ENCODE data around the gene SRXN1.

The SRXN1 gene

GRCh38 chr20:652615-653109, 338 bp downstream of the SRXN1 start:
- H3K4me1 ChIP-seq (ENCODE audit: control insufficient read depth in 1 of 2, insufficient read depth in 2 of 2, low read length in 2 of 2): peaks cover 5 to 12% of the 10 kb centered on the region in 2 donors
- H3K27ac ChIP-seq (ENCODE audit: low read length): peak overlapping the region; percentile 68
- peaks cover 14 to 33% of the 10 kb centered on the region in 2 donors for H3K36me3 ChIP-seq (ENCODE audit: control insufficient read depth in 1 of 2, insufficient read depth in 2 of 2, low read length in 2 of 2)
- H3K9me3 ChIP-seq (ENCODE audit: control insufficient read depth in 1 of 2, low read length in 2 of 2): peaks cover 0 to 7% of the 10 kb centered on the region in 2 donors
- H3K4me3 ChIP-seq (ENCODE audit: low read depth in 1 of 2, low read length in 2 of 2): peak overlapping the region; percentile 75 to 81
- peaks cover 3% of the 10 kb centered on the region for H3K27me3 ChIP-seq (ENCODE audit: low read depth, low read length)

- Histone ChIP-seq H3K4me1 (ENCODE audit: control insufficient read depth in 1 of 2, insufficient read depth in 2 of 2, low read length in 2 of 2) (peaks cover 5 to 12% of the 10 kb centered on the region in 2 donors), H3K36me3 (ENCODE audit: control insufficient read depth in 1 of 2, insufficient read depth in 2 of 2, low read length in 2 of 2) (peaks cover 16 to 40% of the 10 kb centered on the region in 2 donors), H3K27me3 (ENCODE audit: low read depth, low read length) (no peaks in the 10 kb centered on the region), H3K9me3 (ENCODE audit: control insufficient read depth in 1 of 2, low read length in 2 of 2) (peaks cover 0 to 10% of the 10 kb centered on the region in 2 donors), H3K4me3 (ENCODE audit: low read depth in 1 of 2, low read length in 2 of 2) (peak overlapping the region; percentile 75 to 81), H3K27ac (ENCODE audit: low read length) (peak overlapping the region; percentile 68)
Observed at GRCh38 chr20:651713-652614, 1.0 kb downstream of the SRXN1 start.

GRCh38 chr20:650954-651353, 2.0 kb downstream of the SRXN1 start:
- Histone ChIP-seq H3K27me3 (ENCODE audit: low read depth, low read length) (no peaks in the 10 kb centered on the region), H3K36me3 (ENCODE audit: control insufficient read depth in 1 of 2, insufficient read depth in 2 of 2, low read length in 2 of 2) (peaks cover 16 to 42% of the 10 kb centered on the region in 2 donors), H3K27ac (ENCODE audit: low read length) (no peak overlapping the region), H3K9me3 (ENCODE audit: control insufficient read depth in 1 of 2, low read length in 2 of 2) (peaks cover 0 to 10% of the 10 kb centered on the region in 2 donors), H3K4me3 (ENCODE audit: low read depth in 1 of 2, low read length in 2 of 2) (no peak overlapping the region), H3K4me1 (ENCODE audit: control insufficient read depth in 1 of 2, insufficient read depth in 2 of 2, low read length in 2 of 2) (peaks cover 5 to 12% of the 10 kb centered on the region in 2 donors)

GRCh38 chr20:650281-650680, 2.7 kb downstream of the SRXN1 start:
- Histone ChIP-seq H3K36me3 (ENCODE audit: control insufficient read depth in 1 of 2, insufficient read depth in 2 of 2, low read length in 2 of 2) (peaks cover 16 to 42% of the 10 kb centered on the region in 2 donors), H3K27me3 (ENCODE audit: low read depth, low read length) (no peaks in the 10 kb centered on the region), H3K4me1 (ENCODE audit: control insufficient read depth in 1 of 2, insufficient read depth in 2 of 2, low read length in 2 of 2) (peaks cover 5 to 12% of the 10 kb centered on the region in 2 donors), H3K9me3 (ENCODE audit: control insufficient read depth in 1 of 2, low read length in 2 of 2) (peaks cover 0 to 10% of the 10 kb centered on the region in 2 donors), H3K4me3 (ENCODE audit: low read depth in 1 of 2, low read length in 2 of 2) (no peak overlapping the region), H3K27ac (ENCODE audit: low read length) (no peak overlapping the region)

GRCh38 chr20:647479-648019, 5.5 kb downstream of the SRXN1 start:
- no peak overlapping the region for H3K4me3 ChIP-seq (ENCODE audit: low read depth in 1 of 2, low read length in 2 of 2)
- peaks cover 0 to 14% of the 10 kb centered on the region in 2 donors for H3K4me1 ChIP-seq (ENCODE audit: control insufficient read depth in 1 of 2, insufficient read depth in 2 of 2, low read length in 2 of 2)

GRCh38 chr20:646868-647233, 6.1 kb downstream of the SRXN1 start:
- no peak overlapping the region for H3K4me3 ChIP-seq (ENCODE audit: low read depth in 1 of 2, low read length in 2 of 2)
- H3K27me3 ChIP-seq (ENCODE audit: low read depth, low read length): peaks cover 4% of the 10 kb centered on the region
- peaks cover 16 to 42% of the 10 kb centered on the region in 2 donors for H3K36me3 ChIP-seq (ENCODE audit: control insufficient read depth in 1 of 2, insufficient read depth in 2 of 2, low read length in 2 of 2)
- H3K27ac ChIP-seq (ENCODE audit: low read length): no peak overlapping the region
- H3K4me1 ChIP-seq (ENCODE audit: control insufficient read depth in 1 of 2, insufficient read depth in 2 of 2, low read length in 2 of 2): peaks cover 0 to 10% of the 10 kb centered on the region in 2 donors
- peaks cover 0 to 10% of the 10 kb centered on the region in 2 donors for H3K9me3 ChIP-seq (ENCODE audit: control insufficient read depth in 1 of 2, low read length in 2 of 2)

More at GRCh38 chr20:647479-648019, 5.5 kb downstream of the SRXN1 start:
- Histone ChIP-seq H3K27me3 (ENCODE audit: low read depth, low read length) (peaks cover 3% of the 10 kb centered on the region), H3K36me3 (ENCODE audit: control insufficient read depth in 1 of 2, insufficient read depth in 2 of 2, low read length in 2 of 2) (peaks cover 16 to 42% of the 10 kb centered on the region in 2 donors), H3K9me3 (ENCODE audit: control insufficient read depth in 1 of 2, low read length in 2 of 2) (peaks cover 0 to 10% of the 10 kb centered on the region in 2 donors), H3K27ac (ENCODE audit: low read length) (no peak overlapping the region)

- Histone ChIP-seq H3K4me3 (ENCODE audit: low read depth in 1 of 2, low read length in 2 of 2) (no peak overlapping the region), H3K27ac (ENCODE audit: low read length) (no peak overlapping the region), H3K36me3 (ENCODE audit: control insufficient read depth in 1 of 2, insufficient read depth in 2 of 2, low read length in 2 of 2) (peaks cover 16 to 42% of the 10 kb centered on the region in 2 donors), H3K9me3 (ENCODE audit: control insufficient read depth in 1 of 2, low read length in 2 of 2) (peaks cover 0 to 10% of the 10 kb centered on the region in 2 donors), H3K4me1 (ENCODE audit: control insufficient read depth in 1 of 2, insufficient read depth in 2 of 2, low read length in 2 of 2) (peaks cover 0 to 4% of the 10 kb centered on the region in 2 donors), H3K27me3 (ENCODE audit: low read depth, low read length) (peaks cover 4% of the 10 kb centered on the region)
Observed at GRCh38 chr20:646107-646867, 6.7 kb downstream of the SRXN1 start.

- H3K4me1 ChIP-seq (ENCODE audit: control insufficient read depth in 1 of 2, insufficient read depth in 2 of 2, low read length in 2 of 2): peaks cover 0 to 4% of the 10 kb centered on the region in 2 donors
- H3K27me3 ChIP-seq (ENCODE audit: low read depth, low read length): peaks cover 4% of the 10 kb centered on the region
- H3K4me3 ChIP-seq (ENCODE audit: low read depth in 1 of 2, low read length in 2 of 2): peak overlapping the region in 1 of 2 donors; percentile 30
- H3K9me3 ChIP-seq (ENCODE audit: control insufficient read depth in 1 of 2, low read length in 2 of 2): peaks cover 0 to 10% of the 10 kb centered on the region in 2 donors
- no peak overlapping the region for H3K27ac ChIP-seq (ENCODE audit: low read length)
- H3K36me3 ChIP-seq (ENCODE audit: control insufficient read depth in 1 of 2, insufficient read depth in 2 of 2, low read length in 2 of 2): peaks cover 16 to 36% of the 10 kb centered on the region in 2 donors
Observed at GRCh38 chr20:645318-646106, 7.5 kb downstream of the SRXN1 start.

- no peak overlapping the region for H3K4me3 ChIP-seq (ENCODE audit: low read depth in 1 of 2, low read length in 2 of 2)
- H3K9me3 ChIP-seq (ENCODE audit: control insufficient read depth in 1 of 2, low read length in 2 of 2): peaks cover 0 to 10% of the 10 kb centered on the region in 2 donors
- H3K36me3 ChIP-seq (ENCODE audit: control insufficient read depth in 1 of 2, insufficient read depth in 2 of 2, low read length in 2 of 2): peaks cover 16 to 29% of the 10 kb centered on the region in 2 donors
- peaks cover 0 to 4% of the 10 kb centered on the region in 2 donors for H3K4me1 ChIP-seq (ENCODE audit: control insufficient read depth in 1 of 2, insufficient read depth in 2 of 2, low read length in 2 of 2)
- H3K27ac ChIP-seq (ENCODE audit: low read length): no peak overlapping the region
- peaks cover 4% of the 10 kb centered on the region for H3K27me3 ChIP-seq (ENCODE audit: low read depth, low read length)
Observed at GRCh38 chr20:644692-645317, 8.2 kb downstream of the SRXN1 start.

Measured in muscle layer of duodenum (tissue), 2 donors.